Measurements from ENCODE around the gene PIEZO2. TPM values are rescaled to one million over a fixed set of nuclear protein-coding genes. Genes with fewer than 3 reads are reported as not detected.

Gene PIEZO2
- total and polyA plus RNA-seq, 2 donors (not counting 1 experiment from before 2014, with no cell fraction given): not detected

GRCh38 chr18:11033503-11033902, 115.9 kb downstream of the PIEZO2 start:
- WGBS (ENCODE audit: insufficient coverage): 92% methylated on average over 4 of the region's 8 CpGs
- Histone ChIP-seq H3K9ac (ENCODE audit: low read length) (no peak overlapping the region), H3K4me2 (replicated peaks; ENCODE audit: low read depth, low read length, poor library complexity, severe bottlenecking) (no peak overlapping the region), H3K36me3 (replicated peaks in 1 of 2; ENCODE audit: control extremely low read depth in 1 of 2, control insufficient read depth in 1 of 2, extremely low read depth in 1 of 2, insufficient read depth in 2 of 2, low read length in 1 of 2) (no peaks in the 10 kb centered on the region), H4K20me1 (ENCODE audit: control insufficient read depth, insufficient read depth, low read length, poor library complexity, severe bottlenecking) (no peaks in the 10 kb centered on the region), H3K27me3 (replicated peaks in 1 of 4; ENCODE audit: control extremely low read depth in 1 of 4, control insufficient read depth in 3 of 4, insufficient read depth in 4 of 4, low read length in 3 of 4) (no peaks in the 10 kb centered on the region), H3K4me1 (ENCODE audit: control insufficient read depth in 2 of 2, insufficient read depth in 2 of 2, low read length in 2 of 2) (no peaks in the 10 kb centered on the region), H3K4me3 (ENCODE audit: control extremely low read depth in 1 of 5, extremely low read depth in 1 of 5, insufficient read depth in 1 of 5, low read depth in 2 of 5, low read length in 4 of 5) (no peak overlapping the region), H3K27ac (ENCODE audit: low read length in 2 of 2) (no peak overlapping the region), H2AFZ (ENCODE audit: insufficient read depth, low read depth, low read length, poor library complexity, severe bottlenecking) (no peak overlapping the region), H3K9me3 (ENCODE audit: control extremely low read depth in 1 of 3, control insufficient read depth in 2 of 3, insufficient read depth in 1 of 3, low read length in 2 of 3) (no peaks in the 10 kb centered on the region), H3K79me2 (ENCODE audit: control insufficient read depth, insufficient read depth, low read length) (no peaks in the 10 kb centered on the region)
- DNase-seq (no peak), ATAC-seq (ENCODE audit: low read depth) (no peak)
- POLR2A ChIA-PET: no interaction called here
- TF ChIP-seq EZH2 (IDR thresholded peaks at IDR 0.05; ENCODE audit: borderline replicate concordance, insufficient read depth, low read depth, low read length, poor library complexity, severe bottlenecking) (no peak), CTCF (IDR thresholded peaks at IDR 0.05) (no peak)
- no peaks in the 10 kb centered on the region for H3K9me3 Mint-ChIP-seq (ENCODE audit: insufficient read depth)
- CTCF ChIA-PET: interaction anchor here (0.7 kb wide), 1 partner anchor 128 kb away, joined by 4 read pairs; no protein-coding TSS in a partner anchor
- no peaks in the 10 kb centered on the region for H3K4me1 Mint-ChIP-seq
- no peaks in the 10 kb centered on the region for H3K27me3 Mint-ChIP-seq
- intact Hi-C loops (cut with micrococcal nuclease): no loop called here
- H3K27ac Mint-ChIP-seq: no peak overlapping the region
- no peak overlapping the region for H3K4me3 Mint-ChIP-seq

GRCh38 chr18:11031966-11032365, 117.4 kb downstream of the PIEZO2 start:
- no peak overlapping the region for H2AFZ ChIP-seq (ENCODE audit: insufficient read depth, low read depth, low read length, poor library complexity, severe bottlenecking)
- 95% methylated on average over 3 of the region's 5 CpGs for WGBS (ENCODE audit: insufficient coverage)
- TF ChIP-seq CTCF (IDR thresholded peaks at IDR 0.05): no peak
- TF ChIP-seq EZH2 (IDR thresholded peaks at IDR 0.05; ENCODE audit: borderline replicate concordance, insufficient read depth, low read depth, low read length, poor library complexity, severe bottlenecking): no peak
- no peak overlapping the region for H3K4me2 ChIP-seq (replicated peaks; ENCODE audit: low read depth, low read length, poor library complexity, severe bottlenecking)
- H3K4me1 Mint-ChIP-seq: no peaks in the 10 kb centered on the region
- H3K27ac ChIP-seq (ENCODE audit: low read length in 2 of 2): no peak overlapping the region
- ATAC-seq (ENCODE audit: low read depth): no peak
- H3K79me2 ChIP-seq (ENCODE audit: control insufficient read depth, insufficient read depth, low read length): no peaks in the 10 kb centered on the region
- no peak overlapping the region for H3K27ac Mint-ChIP-seq
- no peaks in the 10 kb centered on the region for H3K36me3 ChIP-seq (replicated peaks in 1 of 2; ENCODE audit: control extremely low read depth in 1 of 2, control insufficient read depth in 1 of 2, extremely low read depth in 1 of 2, insufficient read depth in 2 of 2, low read length in 1 of 2)
- H3K4me3 Mint-ChIP-seq: no peak overlapping the region
- intact Hi-C loops (cut with micrococcal nuclease): no loop called here
- DNase-seq: no peak
- H3K4me3 ChIP-seq (ENCODE audit: control extremely low read depth in 1 of 5, extremely low read depth in 1 of 5, insufficient read depth in 1 of 5, low read depth in 2 of 5, low read length in 4 of 5): no peak overlapping the region
- H3K9me3 ChIP-seq (ENCODE audit: control extremely low read depth in 1 of 3, control insufficient read depth in 2 of 3, insufficient read depth in 1 of 3, low read length in 2 of 3): no peaks in the 10 kb centered on the region
- no peaks in the 10 kb centered on the region for H3K9me3 Mint-ChIP-seq (ENCODE audit: insufficient read depth)
- H3K9ac ChIP-seq (ENCODE audit: low read length): no peak overlapping the region
- no peaks in the 10 kb centered on the region for H3K4me1 ChIP-seq (ENCODE audit: control insufficient read depth in 2 of 2, insufficient read depth in 2 of 2, low read length in 2 of 2)
- no peaks in the 10 kb centered on the region for H3K27me3 Mint-ChIP-seq
- POLR2A ChIA-PET: no interaction called here
- H3K27me3 ChIP-seq (replicated peaks in 1 of 4; ENCODE audit: control extremely low read depth in 1 of 4, control insufficient read depth in 3 of 4, insufficient read depth in 4 of 4, low read length in 3 of 4): no peaks in the 10 kb centered on the region
- H4K20me1 ChIP-seq (ENCODE audit: control insufficient read depth, insufficient read depth, low read length, poor library complexity, severe bottlenecking): no peaks in the 10 kb centered on the region
- CTCF ChIA-PET: no interaction called here

Measured in B cell (primary cell).